ENCODE results near the gene MYO1H.
A peak's percentile ranks its signal among the peaks of the same experiment; 100 is the strongest.

MYO1H gene

GRCh38 chr12:109347589-109347988 is at the start of gene MYO1H:
Gene MYO1H (plus strand): TSS chr12:109347900. CDS start chr12:109347961, 61 bp downstream.
- TF ChIP-seq CTCF (conservative IDR thresholded peaks at IDR 0.05; ENCODE audit: low read depth, low read length), result no peak
- no peak within 1 kb of the TSS for H3K4me3 ChIP-seq (ENCODE audit: low read depth, low read length)

GRCh38 chr12:109299849-109300248 is 47.9 kb upstream of the MYO1H start:
- no peak for TF ChIP-seq CTCF (conservative IDR thresholded peaks at IDR 0.05; ENCODE audit: low read depth, low read length)
- H3K4me3 ChIP-seq (ENCODE audit: low read depth, low read length), result no peak overlapping the region
- DNase-seq (ENCODE audit: low read depth), result no peak

More at GRCh38 chr12:109347589-109347988, at the start of gene MYO1H:
- no peak for DNase-seq (ENCODE audit: low read depth)

GRCh38 chr12:109301643-109302168 is 46.0 kb upstream of the MYO1H start:
- no peak for DNase-seq (ENCODE audit: low read depth)
- TF ChIP-seq CTCF (conservative IDR thresholded peaks at IDR 0.05; ENCODE audit: low read depth, low read length), result no peak
- H3K4me3 ChIP-seq (ENCODE audit: low read depth, low read length), result no peak overlapping the region

- no peak overlapping the region for H3K4me3 ChIP-seq (ENCODE audit: low read depth, low read length)
- no peak for TF ChIP-seq CTCF (conservative IDR thresholded peaks at IDR 0.05; ENCODE audit: low read depth, low read length)
- peak; percentile 7 for DNase-seq (ENCODE audit: low read depth)
These were observed 45.3 kb upstream of the MYO1H start for GRCh38 chr12:109302358-109302757.

GRCh38 chr12:109302770-109303169 is 44.9 kb upstream of the MYO1H start:
- H3K4me3 ChIP-seq (ENCODE audit: low read depth, low read length), result no peak overlapping the region
- no peak for DNase-seq (ENCODE audit: low read depth)
- no peak for TF ChIP-seq CTCF (conservative IDR thresholded peaks at IDR 0.05; ENCODE audit: low read depth, low read length)

GRCh38 chr12:109304485-109304884 is 43.2 kb upstream of the MYO1H start:
- TF ChIP-seq CTCF (conservative IDR thresholded peaks at IDR 0.05; ENCODE audit: low read depth, low read length), result no peak
- no peak for DNase-seq (ENCODE audit: low read depth)

GRCh38 chr12:109305547-109305946 is 42.2 kb upstream of the MYO1H start:
- no peak overlapping the region for H3K4me3 ChIP-seq (ENCODE audit: low read depth, low read length)
- TF ChIP-seq CTCF (conservative IDR thresholded peaks at IDR 0.05; ENCODE audit: low read depth, low read length), result no peak
- no peak for DNase-seq (ENCODE audit: low read depth)

More at GRCh38 chr12:109304485-109304884, 43.2 kb upstream of the MYO1H start:
- no peak overlapping the region for H3K4me3 ChIP-seq (ENCODE audit: low read depth, low read length)
